Activated CD4-positive, alpha-beta memory T cell treated with anti-CD3 and anti-CD28 coated beads for 36 hours (primary cell): ENCODE data around the gene PCDH9. TPM values are rescaled to one million over a fixed set of nuclear protein-coding genes. Genes with fewer than 3 reads are reported as not detected.

Source experiments
- CTCF ChIA-PET: fragments of 350-600 bp; sonication (Branson Sonifier 250); formaldehyde crosslinking; loops from one replicate; lab custom pipeline; 2021; ENCODE audit warnings: antibody characterized with exemption, inconsistent platforms; lab: Charles Lee
- POLR2A ChIA-PET: fragments of 350-600 bp; sonication (Branson Sonifier 250); formaldehyde crosslinking; loops from one replicate; lab custom pipeline; 2021; ENCODE audit warnings: antibody characterized with exemption; lab: Charles Lee
- DNase-seq: peaks from one replicate; pipeline ENCODE4 v3.0.0-alpha.2; 2020
- H3K27ac Mint-ChIP-seq: one replicate; pipeline ENCODE4 v1.8.0; 2021; ENCODE audit warnings: mixed read lengths
- H3K27me3 Mint-ChIP-seq: one replicate; pipeline ENCODE4 v1.8.0; 2021; ENCODE audit warnings: mixed read lengths
- H3K36me3 Mint-ChIP-seq: one replicate; pipeline ENCODE4 v1.8.0; 2021; ENCODE audit warnings: mixed read lengths
- H3K4me1 Mint-ChIP-seq: one replicate; pipeline ENCODE4 v1.8.0; 2021; ENCODE audit warnings: low read depth, mixed read lengths
- H3K4me3 Mint-ChIP-seq: one replicate; pipeline ENCODE4 v1.8.0; 2021; ENCODE audit warnings: mild to moderate bottlenecking, mixed read lengths
- H3K9me3 Mint-ChIP-seq: one replicate; pipeline ENCODE4 v1.8.0; 2021; ENCODE audit warnings: mixed read lengths
- intact Hi-C: fragments of 100-400 bp; cut with micrococcal nuclease; formaldehyde crosslinking; loops from one replicate; pipeline ENCODE4 v1.15.1; 2023
- total RNA-seq, 2 experiments: library from RNA; stranded (reverse); gene quantifications; one replicate each; pipeline ENCODE4 v1.2.3, GENCODE V29; 2021

Gene PCDH9
- total RNA-seq, 2 experiments from 2014 or later = under 0.01 to 0.02 TPM

GRCh38 chr13:66503890-66504289 is 726.2 kb downstream of the PCDH9 start:
- Mint-ChIP-seq H3K36me3 (no peaks in the 10 kb centered on the region), H3K27ac (no peak overlapping the region), H3K4me3 (no peak overlapping the region), H3K4me1 (no peaks in the 10 kb centered on the region), H3K27me3 (no peaks in the 10 kb centered on the region), H3K9me3 (peaks cover 10% of the 10 kb centered on the region)
- intact Hi-C loops = no loop called here
- POLR2A ChIA-PET = no interaction called here
- CTCF ChIA-PET = no interaction called here
- no peak for DNase-seq

- POLR2A ChIA-PET = no interaction called here
- H3K4me3 Mint-ChIP-seq = no peak overlapping the region
- CTCF ChIA-PET = no interaction called here
- no peaks in the 10 kb centered on the region for H3K36me3 Mint-ChIP-seq
- intact Hi-C loops = no loop called here
- no peak for DNase-seq
- H3K9me3 Mint-ChIP-seq = peaks cover 10% of the 10 kb centered on the region
- no peaks in the 10 kb centered on the region for H3K4me1 Mint-ChIP-seq
- H3K27ac Mint-ChIP-seq = no peak overlapping the region
- no peaks in the 10 kb centered on the region for H3K27me3 Mint-ChIP-seq
These were observed 729.0 kb downstream of the PCDH9 start for GRCh38 chr13:66501181-66501580.

- H3K27me3 Mint-ChIP-seq = no peaks in the 10 kb centered on the region
- no peaks in the 10 kb centered on the region for H3K36me3 Mint-ChIP-seq
- no peak for DNase-seq
- H3K27ac Mint-ChIP-seq = no peak overlapping the region
- H3K9me3 Mint-ChIP-seq = peaks cover 3% of the 10 kb centered on the region
- H3K4me3 Mint-ChIP-seq = no peak overlapping the region
- POLR2A ChIA-PET = no interaction called here
- CTCF ChIA-PET = no interaction called here
- intact Hi-C loops = no loop called here
- H3K4me1 Mint-ChIP-seq = no peaks in the 10 kb centered on the region
These were observed 737.7 kb downstream of the PCDH9 start for GRCh38 chr13:66492479-66492878.

GRCh38 chr13:66491251-66491650 is 738.9 kb downstream of the PCDH9 start:
- no peak for DNase-seq
- Mint-ChIP-seq H3K9me3 (peaks cover 3% of the 10 kb centered on the region), H3K36me3 (no peaks in the 10 kb centered on the region), H3K27me3 (no peaks in the 10 kb centered on the region), H3K4me3 (no peak overlapping the region), H3K27ac (no peak overlapping the region), H3K4me1 (no peaks in the 10 kb centered on the region)
- ChIA-PET POLR2A (no interaction called here), CTCF (no interaction called here)
- intact Hi-C loops = no loop called here

- ChIA-PET POLR2A (no interaction called here), CTCF (no interaction called here)
- Mint-ChIP-seq H3K36me3 (no peaks in the 10 kb centered on the region), H3K27ac (no peak overlapping the region), H3K4me3 (no peak overlapping the region), H3K27me3 (no peaks in the 10 kb centered on the region), H3K9me3 (no peaks in the 10 kb centered on the region), H3K4me1 (no peaks in the 10 kb centered on the region)
- intact Hi-C loops = no loop called here
- DNase-seq = no peak
These were observed 740.5 kb downstream of the PCDH9 start for GRCh38 chr13:66489586-66489985.

- intact Hi-C loops = no loop called here
- H3K36me3 Mint-ChIP-seq = no peaks in the 10 kb centered on the region
- CTCF ChIA-PET = no interaction called here
- no peak overlapping the region for H3K4me3 Mint-ChIP-seq
- no peaks in the 10 kb centered on the region for H3K4me1 Mint-ChIP-seq
- H3K27ac Mint-ChIP-seq = no peak overlapping the region
- POLR2A ChIA-PET = no interaction called here
- peaks cover 1% of the 10 kb centered on the region for H3K9me3 Mint-ChIP-seq
- no peaks in the 10 kb centered on the region for H3K27me3 Mint-ChIP-seq
- DNase-seq = no peak
These were observed 741.0 kb downstream of the PCDH9 start for GRCh38 chr13:66489172-66489571.

GRCh38 chr13:66483712-66484111 is 746.4 kb downstream of the PCDH9 start:
- H3K27ac Mint-ChIP-seq = no peak overlapping the region
- peaks cover 7% of the 10 kb centered on the region for H3K9me3 Mint-ChIP-seq
- intact Hi-C loops = no loop called here
- no peak overlapping the region for H3K4me3 Mint-ChIP-seq
- no peak for DNase-seq
- CTCF ChIA-PET = no interaction called here
- H3K4me1 Mint-ChIP-seq = no peaks in the 10 kb centered on the region
- H3K27me3 Mint-ChIP-seq = no peaks in the 10 kb centered on the region
- POLR2A ChIA-PET = no interaction called here
- no peaks in the 10 kb centered on the region for H3K36me3 Mint-ChIP-seq

GRCh38 chr13:66482836-66483235 is 747.3 kb downstream of the PCDH9 start:
- DNase-seq = no peak
- H3K36me3 Mint-ChIP-seq = no peaks in the 10 kb centered on the region
- intact Hi-C loops = no loop called here
- POLR2A ChIA-PET = no interaction called here
- no peak overlapping the region for H3K4me3 Mint-ChIP-seq
- no peaks in the 10 kb centered on the region for H3K4me1 Mint-ChIP-seq
- CTCF ChIA-PET = no interaction called here
- H3K9me3 Mint-ChIP-seq = peaks cover 7% of the 10 kb centered on the region
- H3K27ac Mint-ChIP-seq = no peak overlapping the region
- no peaks in the 10 kb centered on the region for H3K27me3 Mint-ChIP-seq

GRCh38 chr13:66477816-66478215 is 752.3 kb downstream of the PCDH9 start:
- DNase-seq = no peak
- Mint-ChIP-seq H3K4me3 (no peak overlapping the region), H3K27ac (no peak overlapping the region), H3K27me3 (no peaks in the 10 kb centered on the region), H3K36me3 (no peaks in the 10 kb centered on the region), H3K4me1 (no peaks in the 10 kb centered on the region), H3K9me3 (peaks cover 2% of the 10 kb centered on the region)
- intact Hi-C loops = no loop called here
- POLR2A ChIA-PET = no interaction called here
- CTCF ChIA-PET = no interaction called here

GRCh38 chr13:66475061-66475460 is 755.1 kb downstream of the PCDH9 start:
- no peak for DNase-seq
- H3K4me1 Mint-ChIP-seq = no peaks in the 10 kb centered on the region
- intact Hi-C loops = no loop called here
- no peak overlapping the region for H3K4me3 Mint-ChIP-seq
- ChIA-PET POLR2A (no interaction called here), CTCF (no interaction called here)
- H3K36me3 Mint-ChIP-seq = no peaks in the 10 kb centered on the region
- no peaks in the 10 kb centered on the region for H3K27me3 Mint-ChIP-seq
- H3K27ac Mint-ChIP-seq = no peak overlapping the region
- H3K9me3 Mint-ChIP-seq = no peaks in the 10 kb centered on the region

- CTCF ChIA-PET = no interaction called here
These were observed 760.4 kb downstream of the PCDH9 start for GRCh38 chr13:66469745-66470144.

GRCh38 chr13:66468656-66469055 is 761.5 kb downstream of the PCDH9 start:
- no peaks in the 10 kb centered on the region for H3K36me3 Mint-ChIP-seq
- ChIA-PET CTCF (no interaction called here), POLR2A (no interaction called here)
- H3K4me3 Mint-ChIP-seq = no peak overlapping the region
- H3K4me1 Mint-ChIP-seq = no peaks in the 10 kb centered on the region
- intact Hi-C loops = no loop called here
- no peak overlapping the region for H3K27ac Mint-ChIP-seq
- no peak for DNase-seq
- H3K9me3 Mint-ChIP-seq = no peaks in the 10 kb centered on the region
- no peaks in the 10 kb centered on the region for H3K27me3 Mint-ChIP-seq

More at GRCh38 chr13:66469745-66470144, 760.4 kb downstream of the PCDH9 start:
- Mint-ChIP-seq H3K27me3 (no peaks in the 10 kb centered on the region), H3K27ac (no peak overlapping the region), H3K36me3 (no peaks in the 10 kb centered on the region), H3K9me3 (no peaks in the 10 kb centered on the region), H3K4me3 (no peak overlapping the region), H3K4me1 (no peaks in the 10 kb centered on the region)
- POLR2A ChIA-PET = no interaction called here
- intact Hi-C loops = no loop called here
- no peak for DNase-seq

- Mint-ChIP-seq H3K9me3 (no peaks in the 10 kb centered on the region), H3K4me1 (no peaks in the 10 kb centered on the region), H3K36me3 (no peaks in the 10 kb centered on the region), H3K4me3 (no peak overlapping the region), H3K27ac (no peak overlapping the region), H3K27me3 (no peaks in the 10 kb centered on the region)
- CTCF ChIA-PET = no interaction called here
- POLR2A ChIA-PET = no interaction called here
- intact Hi-C loops = no loop called here
- DNase-seq = no peak
These were observed 767.9 kb downstream of the PCDH9 start for GRCh38 chr13:66462187-66462586.

GRCh38 chr13:66461021-66461420 is 769.1 kb downstream of the PCDH9 start:
- Mint-ChIP-seq H3K9me3 (no peaks in the 10 kb centered on the region), H3K36me3 (no peaks in the 10 kb centered on the region), H3K27me3 (no peaks in the 10 kb centered on the region), H3K4me1 (no peaks in the 10 kb centered on the region), H3K27ac (no peak overlapping the region), H3K4me3 (no peak overlapping the region)
- intact Hi-C loops = no loop called here
- ChIA-PET POLR2A (no interaction called here), CTCF (no interaction called here)
- DNase-seq = no peak
